ENCODE measurements around the gene PRRX2.
"Not testable (repeated sequence)": the region's sequence is repeated elsewhere in the genome, so short reads cannot be mapped to it uniquely, and the experiment has no call there.

Gene PRRX2

DNA sequence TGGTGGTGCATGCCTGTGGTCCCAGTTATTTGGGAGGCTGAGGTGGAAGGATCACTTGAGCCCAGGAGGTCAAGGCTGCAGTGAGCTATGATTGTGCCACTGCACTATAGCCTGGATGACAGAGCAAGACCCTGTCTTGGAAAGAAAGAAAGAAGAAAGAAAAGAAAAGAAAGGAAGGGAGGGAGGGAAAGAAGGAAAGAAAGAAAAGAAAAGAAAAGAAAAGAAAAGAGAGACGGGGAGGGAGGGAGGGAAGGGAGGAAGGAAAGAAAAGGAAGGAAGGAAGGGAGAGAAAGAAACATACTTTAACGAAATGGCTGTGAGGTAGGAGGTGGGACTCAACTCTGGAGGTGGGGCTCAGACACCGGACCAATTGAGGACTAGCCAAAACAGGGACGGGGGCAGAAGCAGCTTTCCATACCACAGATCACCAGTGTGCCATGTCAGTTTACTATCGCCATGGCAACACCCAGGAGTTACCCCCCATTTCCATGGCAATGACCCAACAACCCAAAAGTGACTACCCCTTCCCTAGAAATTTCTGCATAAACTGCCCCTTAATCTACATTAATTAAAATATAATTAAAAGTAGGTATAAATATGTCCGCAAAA, 66.1 kb downstream of the PRRX2 start:
- no peak for DNase-seq

DNA sequence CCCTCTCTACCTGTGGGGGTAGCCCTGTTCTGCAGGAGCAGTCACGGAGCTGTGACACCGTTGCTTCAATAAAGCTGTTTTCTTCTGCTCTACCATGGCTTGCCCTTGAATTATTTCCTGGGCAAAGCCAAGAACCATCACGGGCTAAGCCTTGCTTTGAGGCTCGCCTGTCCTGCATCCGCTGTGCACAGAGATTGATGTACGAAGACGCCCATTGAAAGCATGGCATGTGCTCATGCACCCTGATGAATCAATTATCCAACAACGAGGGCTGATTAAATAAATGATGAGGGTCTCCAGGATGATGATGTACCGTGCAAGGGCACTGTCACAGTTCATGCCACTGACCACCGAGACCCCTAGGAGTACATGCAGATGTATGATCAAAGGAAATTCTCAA, 66.7 kb downstream of the PRRX2 start:
- DNase-seq: no peak

- DNase-seq: no peak
Observed at GRCh38 chr9:129732946-129733631, 67.6 kb downstream of the PRRX2 start.

DNA sequence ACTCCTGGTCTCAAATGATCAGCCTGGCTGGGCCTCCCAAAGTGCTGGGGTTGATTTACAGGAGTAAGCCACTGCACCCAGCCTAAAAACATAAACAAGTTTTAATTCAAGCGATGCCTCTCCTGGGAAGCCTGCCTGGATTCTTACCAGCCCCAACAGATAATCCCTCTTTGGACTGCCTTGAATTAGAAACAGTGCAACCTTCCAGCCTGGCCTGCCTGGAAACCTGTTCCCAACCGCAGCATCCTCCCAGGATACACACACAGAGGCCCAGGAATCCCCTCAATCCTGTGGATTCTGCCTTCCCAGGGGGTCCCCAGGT, 68.1 kb downstream of the PRRX2 start:
- DNase-seq: no peak

- DNase-seq: no peak
Observed at GRCh38 chr9:129735546-129735945, 70.1 kb downstream of the PRRX2 start.

DNA sequence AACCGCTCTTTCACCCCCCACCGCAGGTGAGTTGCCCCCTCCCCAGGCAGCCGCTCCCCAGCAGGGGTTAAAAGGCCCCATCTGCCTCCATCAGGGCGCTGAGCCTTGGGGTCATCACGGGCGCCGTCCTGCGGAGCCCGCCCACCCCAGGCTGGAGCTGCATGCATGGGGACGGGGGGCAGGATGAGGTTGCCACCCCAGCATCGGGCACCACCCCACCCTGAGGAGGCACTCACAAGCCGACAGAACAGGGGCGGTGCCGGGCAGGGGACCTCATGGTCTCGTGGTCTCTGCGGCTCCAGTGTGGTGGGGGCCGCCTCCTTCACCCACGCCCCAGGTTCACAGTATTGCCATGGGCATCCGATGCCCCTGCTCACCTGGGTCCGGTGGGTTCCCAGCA, 70.9 kb downstream of the PRRX2 start:
- DNase-seq: no peak

DNA sequence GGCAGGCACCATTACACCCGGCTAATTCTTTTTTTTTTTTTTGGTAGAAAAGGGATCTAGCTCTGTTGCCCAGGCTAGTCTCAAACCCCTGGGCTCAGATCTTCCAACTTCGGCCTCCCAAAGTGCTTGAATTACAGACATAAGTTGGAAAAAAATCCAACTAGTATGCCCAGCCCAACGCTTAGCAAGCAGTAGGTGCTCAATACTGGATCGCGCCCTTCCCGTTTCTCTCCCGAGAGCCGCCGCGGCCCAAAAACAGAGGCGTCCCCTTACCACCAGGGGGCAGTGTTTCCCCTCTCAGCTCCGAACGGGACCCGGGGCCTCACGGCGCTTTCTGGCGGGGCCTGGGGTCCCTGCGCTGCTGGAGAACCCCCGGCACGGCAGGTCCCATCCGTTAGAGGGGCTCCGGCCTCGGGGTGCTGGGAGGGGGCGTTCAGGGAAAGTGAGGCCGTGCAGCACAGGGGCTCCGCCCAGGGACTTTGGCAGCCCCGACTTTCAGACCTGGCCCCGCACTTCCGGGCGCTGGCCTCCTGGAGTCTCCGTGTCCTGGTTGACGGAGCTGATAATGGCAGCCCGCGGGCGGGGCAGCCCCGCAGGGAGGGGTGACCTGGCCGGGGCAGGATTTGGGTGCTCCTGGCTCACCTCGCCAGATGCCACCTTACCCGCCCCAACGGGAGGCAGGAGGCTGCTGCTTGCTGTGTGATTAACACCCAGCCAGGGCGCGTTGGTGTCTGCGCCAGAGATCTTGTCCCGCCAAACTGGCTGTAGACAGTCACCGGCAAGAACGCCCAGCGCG, 72.2 kb downstream of the PRRX2 start:
- peak in 44 of 56 donors; percentile 9 to 82 (median 54) for DNase-seq

DNA sequence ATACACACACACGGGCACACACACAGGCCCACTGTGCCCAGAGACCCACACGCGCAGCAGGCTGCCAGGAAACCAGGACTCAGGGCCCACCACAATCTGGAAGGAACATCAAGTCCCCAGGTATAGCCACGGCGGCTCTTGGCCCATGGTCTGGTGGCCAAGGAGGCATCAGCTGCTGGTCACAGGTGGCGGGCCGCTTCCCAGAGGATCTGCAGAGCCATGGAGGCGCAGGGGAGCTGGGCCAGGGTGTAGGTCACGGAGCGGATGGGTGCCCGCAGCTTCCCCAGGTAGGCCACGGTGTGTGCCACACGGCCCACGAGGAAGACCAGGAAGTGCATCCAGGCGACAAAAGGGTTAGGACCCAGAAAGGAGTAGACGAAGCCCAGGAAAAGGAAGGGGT, 74.0 kb downstream of the PRRX2 start:
- DNase-seq: no peak

GRCh38 chr9:129740174-129740573, 74.7 kb downstream of the PRRX2 start:
- no peak for DNase-seq

GRCh38 chr9:129740666-129741464, 75.4 kb downstream of the PRRX2 start:
- no peak for DNase-seq

DNA sequence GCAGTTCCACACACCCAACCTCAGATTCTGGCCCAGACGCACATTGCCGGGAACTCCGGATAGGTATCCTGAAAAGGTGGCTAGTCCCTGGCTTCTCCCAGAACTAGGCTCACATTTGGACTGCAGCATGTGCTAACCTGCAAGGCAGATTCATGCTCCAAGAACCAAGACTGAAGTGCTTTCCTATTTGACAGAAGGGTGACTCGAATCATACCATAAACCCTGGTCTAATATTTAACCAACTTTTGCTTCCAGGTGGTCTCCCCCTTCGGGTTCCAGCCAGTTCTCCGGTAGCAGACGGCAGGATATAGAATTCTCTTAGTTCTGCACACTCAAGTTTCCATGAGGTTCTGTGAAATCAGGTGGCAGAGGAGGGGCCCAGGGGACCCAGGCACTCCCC, 79.8 kb downstream of the PRRX2 start:
- DNase-seq: no peak

DNA sequence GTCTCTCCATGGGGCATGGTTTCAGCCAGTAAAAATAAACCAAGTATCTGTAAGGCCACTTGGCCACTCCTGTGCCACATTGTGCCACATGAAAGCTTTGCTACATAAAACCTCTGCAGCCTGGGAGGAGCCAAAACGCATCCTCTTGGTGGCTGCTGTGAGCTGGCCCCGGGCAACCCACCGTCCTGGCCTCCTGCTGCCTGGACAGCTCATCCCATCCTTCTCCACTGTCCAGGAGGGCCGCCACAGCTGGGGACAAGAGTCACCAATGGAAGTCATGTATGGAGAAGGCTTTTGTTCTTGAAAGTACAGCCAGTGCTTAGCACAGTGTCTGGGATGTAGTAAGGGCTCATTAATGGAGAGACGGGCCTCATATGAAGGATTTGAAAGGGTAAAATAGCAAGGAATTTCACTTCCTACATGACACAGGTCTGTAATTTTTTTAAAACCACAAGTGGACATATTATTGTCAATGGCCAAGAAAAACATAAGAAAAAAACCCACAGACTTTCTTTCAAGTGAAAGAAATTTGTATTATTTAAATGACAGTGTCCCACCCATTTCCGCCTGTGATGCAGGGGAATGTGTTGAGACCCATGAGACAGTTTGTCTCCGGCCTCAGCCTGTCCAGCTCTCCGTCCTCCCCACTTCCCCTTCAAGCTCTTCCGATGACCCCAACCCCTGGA, 80.8 kb downstream of the PRRX2 start:
- DNase-seq: no peak

GRCh38 chr9:129748249-129748648, 82.8 kb downstream of the PRRX2 start:
- DNase-seq: no peak

DNA sequence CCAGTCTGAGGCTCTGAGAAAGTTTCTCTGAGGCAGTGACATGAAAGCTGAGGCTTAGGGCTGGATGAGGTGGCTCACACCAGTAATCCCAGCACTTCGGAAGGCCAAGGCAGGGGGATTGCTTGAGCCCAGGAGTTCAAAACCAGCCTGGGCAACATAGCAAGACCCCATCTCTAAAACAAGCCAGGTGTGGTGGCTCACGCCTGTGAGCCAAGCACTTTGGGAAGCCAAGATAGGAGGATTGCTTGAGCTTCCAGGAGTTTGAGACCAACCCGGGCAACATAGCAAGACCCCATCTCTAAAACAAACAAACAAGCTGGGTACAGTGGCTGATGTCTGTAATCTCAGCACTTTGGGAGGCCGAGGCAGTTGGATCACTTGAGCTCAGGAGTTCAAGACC, 83.6 kb downstream of the PRRX2 start:
- DNase-seq: not testable (repeated sequence)

- DNase-seq: no peak
Observed at GRCh38 chr9:129749575-129749974, 84.1 kb downstream of the PRRX2 start.

DNA sequence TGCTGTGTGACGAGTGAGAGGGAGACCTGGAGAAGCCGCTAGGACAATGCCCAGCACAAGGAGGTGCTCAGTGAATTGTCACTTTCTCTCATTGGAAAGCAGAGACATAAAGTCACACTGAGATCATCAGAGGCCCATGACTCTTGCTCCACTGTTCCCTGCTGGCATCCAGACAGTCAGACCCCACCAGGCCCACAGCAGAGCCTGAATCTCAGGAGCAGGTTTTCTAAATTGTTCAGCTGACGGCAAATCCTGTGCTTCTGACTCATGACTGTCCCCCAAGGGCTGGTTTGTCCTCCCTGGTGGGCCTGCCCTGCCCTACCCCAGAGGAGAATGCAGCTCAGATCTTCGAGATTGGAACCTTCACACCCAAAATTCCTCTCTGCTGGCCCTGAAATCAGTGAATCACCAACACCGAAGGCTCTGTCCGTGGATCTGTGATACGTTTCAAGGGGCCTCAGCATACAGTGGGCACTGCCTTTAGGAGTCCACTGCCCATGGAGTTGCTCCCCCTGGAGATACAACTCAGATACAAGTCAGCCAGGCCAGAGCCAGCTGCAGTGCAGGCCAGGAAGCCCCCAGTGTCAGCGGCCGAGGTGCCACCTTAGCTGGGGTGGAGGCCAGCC, 84.7 kb downstream of the PRRX2 start:
- DNase-seq: no peak

GRCh38 chr9:129751841-129752801, 86.7 kb downstream of the PRRX2 start:
- DNase-seq: no peak

DNA sequence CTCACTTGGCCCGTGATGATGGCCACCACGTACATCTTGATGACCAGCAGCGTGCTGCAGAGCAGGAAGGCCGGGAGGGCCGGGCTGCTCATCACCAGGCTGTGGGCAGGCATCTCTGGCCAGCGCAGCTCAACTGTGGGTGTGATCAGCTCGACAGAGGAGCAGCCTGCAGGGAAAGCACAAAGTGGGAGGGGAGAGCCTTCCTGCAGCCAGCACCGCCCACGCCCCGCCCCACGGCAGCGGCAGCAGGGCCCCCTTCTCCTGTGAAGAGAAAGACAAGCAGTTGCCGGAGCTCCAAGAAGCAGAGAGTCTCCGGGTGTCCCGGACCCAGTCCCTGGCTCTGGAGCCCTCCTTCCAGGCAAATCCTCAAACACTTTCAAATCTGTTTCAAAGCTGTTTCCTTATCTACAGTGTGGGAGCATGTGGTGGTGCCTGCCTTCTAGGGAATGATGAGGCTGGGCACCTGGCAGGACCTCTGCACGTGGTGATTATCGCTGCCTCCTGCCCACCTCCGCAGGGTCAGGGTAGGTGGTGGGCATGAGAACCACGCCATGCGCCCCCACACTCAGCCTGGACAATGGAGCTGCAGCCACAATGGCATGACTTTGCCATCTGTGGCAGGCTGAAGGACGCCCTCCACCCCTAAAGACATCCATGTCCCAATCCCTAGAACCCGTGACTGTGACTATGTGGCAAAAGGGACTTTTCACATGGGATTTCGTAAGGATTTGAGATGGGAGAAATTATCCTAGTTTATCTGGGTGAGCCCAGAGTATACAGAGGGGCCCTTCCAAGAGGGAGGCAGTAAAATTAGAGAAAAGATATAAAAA, 87.7 kb downstream of the PRRX2 start, which contains the start of gene PTGES:
TSS of gene PTGES (minus strand) at position 143 of the 830 bp plus-strand sequence. CDS start at position 113, 30 bp downstream.
- DNase-seq: peak in 16 of 56 donors; percentile 2 to 44 (median 12)

Data from nucleus accumbens (tissue), 56 donors.